Stimulated activated CD4-positive, alpha-beta T cell treated with anti-CD3 and anti-CD28 coated beads, Interleukin-2, amount 100 ng/mL, for 48 hours (primary cell): ENCODE measurements around the gene ETFA.

ENCODE experiments used
- DNase-seq, 2 donors: peaks; one replicate each; pipeline ENCODE4 v3.0.0-alpha.2; 2020

ETFA gene

DNA sequence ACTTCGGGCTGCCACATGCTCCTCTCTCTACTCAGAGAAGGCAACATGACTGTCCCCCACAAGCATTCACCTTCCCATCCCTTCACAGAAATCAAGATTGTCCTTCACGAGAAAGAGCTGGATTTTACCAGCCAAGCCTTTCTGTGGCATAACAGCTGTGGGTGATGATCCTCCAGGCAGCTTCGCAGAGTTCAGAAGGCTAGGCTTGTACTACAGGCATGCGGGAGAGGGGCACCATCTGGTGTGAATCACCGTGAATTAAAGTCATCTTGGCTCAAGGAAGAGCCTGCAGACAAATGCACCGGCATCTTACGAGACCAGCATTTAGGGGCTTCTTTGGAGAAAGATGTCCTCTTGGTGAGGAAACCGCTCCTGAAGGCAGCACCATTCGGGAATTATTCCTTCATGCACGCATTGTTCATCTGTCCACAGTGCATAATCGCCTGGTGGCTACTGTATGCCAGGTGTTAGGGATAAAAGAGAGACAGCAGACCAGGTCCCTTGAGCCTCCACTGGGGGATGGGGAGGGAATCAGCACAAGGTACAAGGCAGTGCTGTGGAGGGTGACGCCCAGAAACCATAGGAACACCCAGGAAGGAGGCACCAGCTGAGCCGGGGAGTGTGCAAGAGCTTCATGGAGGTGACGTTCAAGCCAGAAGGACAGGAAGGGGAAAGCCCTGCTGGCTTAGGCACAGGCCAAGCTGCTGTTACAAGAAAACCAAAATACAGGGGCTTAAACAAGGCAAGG, 142.9 kb downstream of the ETFA start:
- DNase-seq: no peak

GRCh38 chr15:76165951-76166350, 145.3 kb downstream of the ETFA start:
- DNase-seq: no peak
